Measurements from ENCODE around the gene CENPT. TPM values are rescaled to one million over a fixed set of nuclear protein-coding genes. Genes with fewer than 3 reads are reported as not detected.

The CENPT gene
- total RNA-seq, 1 experiment from 2014 or later, result 33.8 TPM

DNA sequence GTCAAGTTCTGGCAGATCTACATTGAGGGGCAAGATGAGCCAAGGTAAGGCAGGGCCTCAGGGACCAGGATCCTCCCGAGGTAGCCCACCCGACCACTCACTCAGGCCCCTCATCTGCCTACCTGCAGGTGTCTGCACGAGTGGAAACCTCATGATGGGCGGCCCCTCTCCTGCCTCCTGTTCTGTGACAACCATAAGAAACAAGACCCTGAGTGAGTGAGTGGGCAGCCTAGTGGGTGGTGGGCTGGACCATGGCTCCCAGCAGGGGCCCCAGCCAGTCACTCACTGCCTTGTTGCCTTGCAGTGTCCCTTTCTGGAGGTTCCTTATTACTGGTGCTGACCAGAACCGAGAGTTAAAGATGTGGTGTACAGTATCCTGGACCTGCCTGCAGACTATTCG lies 30.7 kb upstream of the CENPT start:
- Histone ChIP-seq H3K4me1 (replicated peaks; ENCODE audit: insufficient read depth) (peaks cover 11% of the 10 kb centered on the region; the same call in 1 of the 2 replicates), H3K27ac (no peak overlapping the region), H3K9me2 (ENCODE audit: insufficient read depth) (no peaks in the 10 kb centered on the region), H3K79me2 (ENCODE audit: low read depth) (peaks cover 28% of the 10 kb centered on the region), H3K27me3 (ENCODE audit: insufficient read depth, low read depth) (no peaks in the 10 kb centered on the region), H3K36me3 (ENCODE audit: low read depth) (peaks cover 13% of the 10 kb centered on the region), H4K20me1 (ENCODE audit: insufficient read depth) (peaks cover 9% of the 10 kb centered on the region), H3F3A (ENCODE audit: insufficient read depth, low read depth) (no peaks in the 10 kb centered on the region; the same call in 1 of the 2 replicates), H2AFZ (no peak overlapping the region), H3K4me3 (no peak overlapping the region), H3K9me3 (ENCODE audit: insufficient read depth, low read depth) (no peaks in the 10 kb centered on the region), H3K4me2 (no peak overlapping the region)
- no peak for DNase-seq
- CTCF ChIA-PET, result no interaction called here
- intact Hi-C loops (cut with micrococcal nuclease; ENCODE audit: unreplicated experiment), result no loop called here
- no TSS peak for BruUV-seq (replicated peaks)
- POLR2A ChIA-PET (ENCODE audit: unreplicated experiment), result interaction anchor here (0.6 kb wide), 1 partner anchor 15 kb away, joined by 20 read pairs; the partner anchor contains the start of gene PSKH1
- no peak for TF ChIP-seq EZH2 (IDR thresholded peaks at IDR 0.05; ENCODE audit: low read depth)
- TF ChIP-seq, protein P1, sequence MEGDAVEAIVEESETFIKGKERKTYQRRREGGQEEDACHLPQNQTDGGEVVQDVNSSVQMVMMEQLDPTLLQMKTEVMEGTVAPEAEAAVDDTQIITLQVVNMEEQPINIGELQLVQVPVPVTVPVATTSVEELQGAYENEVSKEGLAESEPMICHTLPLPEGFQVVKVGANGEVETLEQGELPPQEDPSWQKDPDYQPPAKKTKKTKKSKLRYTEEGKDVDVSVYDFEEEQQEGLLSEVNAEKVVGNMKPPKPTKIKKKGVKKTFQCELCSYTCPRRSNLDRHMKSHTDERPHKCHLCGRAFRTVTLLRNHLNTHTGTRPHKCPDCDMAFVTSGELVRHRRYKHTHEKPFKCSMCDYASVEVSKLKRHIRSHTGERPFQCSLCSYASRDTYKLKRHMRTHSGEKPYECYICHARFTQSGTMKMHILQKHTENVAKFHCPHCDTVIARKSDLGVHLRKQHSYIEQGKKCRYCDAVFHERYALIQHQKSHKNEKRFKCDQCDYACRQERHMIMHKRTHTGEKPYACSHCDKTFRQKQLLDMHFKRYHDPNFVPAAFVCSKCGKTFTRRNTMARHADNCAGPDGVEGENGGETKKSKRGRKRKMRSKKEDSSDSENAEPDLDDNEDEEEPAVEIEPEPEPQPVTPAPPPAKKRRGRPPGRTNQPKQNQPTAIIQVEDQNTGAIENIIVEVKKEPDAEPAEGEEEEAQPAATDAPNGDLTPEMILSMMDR (conservative IDR thresholded peaks at IDR 0.05), result no peak

DNA sequence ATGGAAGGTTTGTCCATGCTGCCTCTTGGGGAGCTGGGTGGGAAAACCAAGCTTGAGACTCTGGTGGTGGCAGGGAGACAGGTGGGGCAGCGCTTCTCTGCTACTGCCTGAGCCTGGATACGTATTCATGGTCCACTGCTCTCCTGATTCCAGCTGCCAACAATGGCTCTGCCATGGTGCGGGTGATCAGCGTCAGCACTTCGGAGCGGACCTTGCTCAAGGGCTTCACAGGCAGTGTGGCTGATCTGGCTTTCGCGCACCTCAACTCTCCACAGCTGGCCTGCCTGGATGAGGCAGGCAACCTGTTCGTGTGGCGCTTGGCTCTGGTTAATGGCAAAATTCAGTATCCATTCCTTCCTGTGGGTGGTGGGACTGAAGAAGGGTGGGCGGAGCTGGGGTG lies 29.6 kb upstream of the CENPT start:
- DNase-seq, result no peak
- no peak overlapping the region for H3K4me2 ChIP-seq
- H3K9me3 ChIP-seq (ENCODE audit: insufficient read depth, low read depth), result no peaks in the 10 kb centered on the region
- CTCF ChIA-PET, result no interaction called here
- intact Hi-C loops (cut with micrococcal nuclease; ENCODE audit: unreplicated experiment), result no loop called here
- peaks cover 7% of the 10 kb centered on the region for H3F3A ChIP-seq (ENCODE audit: insufficient read depth, low read depth)
- H2AFZ ChIP-seq, result no peak overlapping the region
- H3K27ac ChIP-seq, result no peak overlapping the region
- H3K4me1 ChIP-seq (replicated peaks; ENCODE audit: insufficient read depth), result peaks cover 11% of the 10 kb centered on the region; the same call in 1 of the 2 replicates
- no peak overlapping the region for H3K4me3 ChIP-seq
- H3K9me2 ChIP-seq (ENCODE audit: insufficient read depth), result no peaks in the 10 kb centered on the region
- no TSS peak for BruUV-seq (replicated peaks)
- H3K36me3 ChIP-seq (ENCODE audit: low read depth), result peaks cover 13% of the 10 kb centered on the region
- peaks cover 9% of the 10 kb centered on the region for H4K20me1 ChIP-seq (ENCODE audit: insufficient read depth)
- TF ChIP-seq, protein P1 (conservative IDR thresholded peaks at IDR 0.05), result no peak
- TF ChIP-seq EZH2 (IDR thresholded peaks at IDR 0.05; ENCODE audit: low read depth), result no peak
- peaks cover 30% of the 10 kb centered on the region for H3K79me2 ChIP-seq (ENCODE audit: low read depth)
- POLR2A ChIA-PET (ENCODE audit: unreplicated experiment), result no interaction called here
- H3K27me3 ChIP-seq (ENCODE audit: insufficient read depth, low read depth), result no peaks in the 10 kb centered on the region

DNA sequence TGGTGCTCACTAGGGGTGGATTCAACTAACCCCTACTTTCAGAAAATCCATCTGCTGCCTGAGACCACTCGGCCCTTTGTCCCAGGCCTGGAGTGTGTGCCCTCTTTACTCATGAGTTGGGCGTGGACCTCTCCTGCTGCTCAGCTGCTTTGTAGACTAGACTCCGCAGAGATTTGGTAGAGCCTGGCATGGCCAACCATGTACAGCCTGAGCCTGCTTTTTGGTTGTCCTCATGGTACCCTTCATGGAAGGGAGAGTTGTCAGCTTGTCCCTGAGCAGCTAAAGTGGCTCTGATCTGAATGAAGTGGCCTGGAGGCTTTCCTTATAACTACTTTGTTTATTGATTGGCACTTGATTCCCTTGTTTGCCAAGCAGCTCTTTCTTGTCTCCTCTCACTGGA lies 26.9 kb upstream of the CENPT start:
- Histone ChIP-seq H3F3A (ENCODE audit: insufficient read depth, low read depth) (peaks cover 17% of the 10 kb centered on the region), H3K9me2 (ENCODE audit: insufficient read depth) (no peaks in the 10 kb centered on the region), H3K79me2 (ENCODE audit: low read depth) (peaks cover 30% of the 10 kb centered on the region), H4K20me1 (ENCODE audit: insufficient read depth) (peaks cover 9% of the 10 kb centered on the region), H2AFZ (no peak overlapping the region), H3K27me3 (ENCODE audit: insufficient read depth, low read depth) (no peaks in the 10 kb centered on the region), H3K27ac (no peak overlapping the region), H3K4me1 (replicated peaks; ENCODE audit: insufficient read depth) (peaks cover 11% of the 10 kb centered on the region; the same call in 1 of the 2 replicates), H3K4me3 (peak overlapping the region; percentile 83), H3K36me3 (ENCODE audit: low read depth) (peaks cover 14% of the 10 kb centered on the region), H3K9me3 (ENCODE audit: insufficient read depth, low read depth) (no peaks in the 10 kb centered on the region), H3K4me2 (peak overlapping the region; percentile 85)
- no peak for TF ChIP-seq EZH2 (IDR thresholded peaks at IDR 0.05; ENCODE audit: low read depth)
- TF ChIP-seq, protein P1 (conservative IDR thresholded peaks at IDR 0.05), result no peak
- ChIA-PET POLR2A (ENCODE audit: unreplicated experiment) (no interaction called here), CTCF (interaction anchor here (0.7 kb wide), 1 partner anchor 68 kb away, joined by 3 read pairs; the partner anchor contains the start of genes RANBP10 and TSNAXIP1)
- no TSS peak for BruUV-seq (replicated peaks)
- no peak for DNase-seq
- intact Hi-C loops (cut with micrococcal nuclease; ENCODE audit: unreplicated experiment), result no loop called here

Data from PC-9 (cell line).